B cell (primary cell): ENCODE results near the gene TUBA3C. TPM values are rescaled to one million over a fixed set of nuclear protein-coding genes. Genes with fewer than 3 reads are reported as not detected.

Source experiments
- ATAC-seq: fragments of 200-7000 bp; cut with Tn5 transposase; one replicate; pipeline ENCODE4 v1.10.0; 2021; ENCODE audit warnings: low read depth, mild to moderate bottlenecking, moderate number of reproducible peaks, moderate library complexity
- CTCF ChIA-PET: fragments of 350-600 bp; sonication (Branson Sonifier 250); formaldehyde crosslinking; loops from one replicate; lab custom pipeline; 2021; ENCODE audit warnings: antibody characterized with exemption, inconsistent platforms; lab: Charles Lee
- POLR2A ChIA-PET: fragments of 350-600 bp; sonication (Branson Sonifier 250); formaldehyde crosslinking; loops from one replicate; lab custom pipeline; 2021; ENCODE audit warnings: antibody characterized with exemption; lab: Charles Lee
- DNase-seq: peaks from one replicate; pipeline ENCODE4 v3.0.0; 2013
- H2AFZ ChIP-seq: 2 replicates; pipeline ENCODE4 v1.6.1; 2012; ENCODE audit warnings: mild to moderate bottlenecking, low read depth, low read length; ENCODE audit not compliant: insufficient read depth, poor library complexity, severe bottlenecking
- H3K27ac ChIP-seq, 2 donors: 1 replicate in 1 of 2; 2 replicates in 1 of 2; pipeline ENCODE4 v1.5.1; 2012 to 2013; ENCODE audit warnings: low read length in 2 of 2, mild to moderate bottlenecking in 2 of 2, moderate library complexity in 1 of 2
- H3K27me3 ChIP-seq, 4 experiments: fragments of 200-600 bp in 1 of 4; sonication (generic) in 1 of 4; replicated peaks in 1 of 4; 1 replicate in 2 of 4; 2 replicates in 2 of 4; pipeline versions ENCODE4 v1.6.1 to v1.7.0; 2013 to 2016; ENCODE audit warnings: low read length in 3 of 4, mild to moderate bottlenecking in 2 of 4, mixed read lengths in 1 of 4, moderate library complexity in 1 of 4; ENCODE audit not compliant: insufficient read depth in 4 of 4, control insufficient read depth in 3 of 4; ENCODE audit errors: control extremely low read depth in 1 of 4
- H3K36me3 ChIP-seq, 2 experiments: replicated peaks in 1 of 2; 1 replicate in 1 of 2; 2 replicates in 1 of 2; pipeline versions ENCODE4 v1.6.1 to v1.7.1; 2013; ENCODE audit warnings: low read length in 1 of 2; ENCODE audit not compliant: insufficient read depth in 2 of 2, control insufficient read depth in 1 of 2; ENCODE audit errors: control extremely low read depth in 1 of 2, extremely low read depth in 1 of 2
- H3K4me1 ChIP-seq, 2 donors: fragments of 200-600 bp in 1 of 2; sonication (generic) in 1 of 2; 1 replicate in 1 of 2; 2 replicates in 1 of 2; pipeline versions ENCODE4 v1.5.1 to v1.6.1; 2013 to 2017; ENCODE audit warnings: low read length in 2 of 2; ENCODE audit not compliant: control insufficient read depth in 2 of 2, insufficient read depth in 2 of 2
- H3K4me2 ChIP-seq: replicated peaks from 2 replicates; pipeline ENCODE3; 2012; ENCODE audit warnings: mild to moderate bottlenecking, low read depth, low read length; ENCODE audit not compliant: poor library complexity, severe bottlenecking
- H3K4me3 ChIP-seq, 5 experiments: fragments of 200-600 bp in 1 of 5; sonication (generic) in 1 of 5; 1 replicate in 3 of 5; 2 replicates in 2 of 5; pipeline versions ENCODE4 v1.5.1 to v1.7.0; 2011 to 2016; ENCODE audit warnings: low read length in 4 of 5, mild to moderate bottlenecking in 4 of 5, low read depth in 2 of 5, control low read depth in 1 of 5, moderate library complexity in 1 of 5; ENCODE audit not compliant: insufficient read depth in 1 of 5; ENCODE audit errors: control extremely low read depth in 1 of 5, extremely low read depth in 1 of 5
- H3K79me2 ChIP-seq: fragments of 200-600 bp; sonication (generic); one replicate; pipeline ENCODE4 v1.6.0; 2016; ENCODE audit warnings: low read length; ENCODE audit not compliant: control insufficient read depth, insufficient read depth
- H3K9ac ChIP-seq: fragments of 200-600 bp; sonication (generic); 2 replicates; pipeline ENCODE4 v1.6.1; 2017; ENCODE audit warnings: mild to moderate bottlenecking, low read length, moderate library complexity
- H3K9me3 ChIP-seq, 3 donors: one replicate each; pipeline versions ENCODE4 v1.6.1 to v1.7.1; 2013; ENCODE audit warnings: low read length in 2 of 3; ENCODE audit not compliant: control insufficient read depth in 2 of 3, insufficient read depth in 1 of 3; ENCODE audit errors: control extremely low read depth in 1 of 3
- H4K20me1 ChIP-seq: 2 replicates; pipeline ENCODE4 v1.6.0; 2012; ENCODE audit warnings: mild to moderate bottlenecking, low read length; ENCODE audit not compliant: insufficient read depth, control insufficient read depth, poor library complexity, severe bottlenecking
- H3K27ac Mint-ChIP-seq: one replicate; pipeline ENCODE4 v1.8.0; 2021; ENCODE audit warnings: mixed read lengths
- H3K27me3 Mint-ChIP-seq: one replicate; pipeline ENCODE4 v1.8.0; 2021; ENCODE audit warnings: mixed read lengths
- H3K4me1 Mint-ChIP-seq: one replicate; pipeline ENCODE4 v1.8.0; 2021; ENCODE audit warnings: mixed read lengths
- H3K4me3 Mint-ChIP-seq: one replicate; pipeline ENCODE4 v1.8.0; 2021; ENCODE audit warnings: mixed read lengths
- H3K9me3 Mint-ChIP-seq: one replicate; pipeline ENCODE4 v1.8.0; 2022; ENCODE audit warnings: mixed read lengths; ENCODE audit not compliant: insufficient read depth
- EZH2 ChIP-seq: IDR thresholded peaks from 2 replicates; pipeline ENCODE4 v1.6.1; 2012; ENCODE audit warnings: borderline replicate concordance, low read depth, mild to moderate bottlenecking, moderate library complexity, low read length; ENCODE audit not compliant: insufficient read depth, poor library complexity, severe bottlenecking
- WGBS: methylation state at CpG from one replicate; pipeline ENCODE4 v1.1.5; 2013; ENCODE audit warnings: missing lambda C conversion rate; ENCODE audit not compliant: insufficient coverage; 5-methylcytosine and 5-hydroxymethylcytosine counted together
- intact Hi-C: fragments of 100-400 bp; cut with micrococcal nuclease; formaldehyde crosslinking; loops from one replicate; pipeline ENCODE4 v1.10.0; 2022
- polyA plus RNA-seq: library from polyadenylated mRNA; depleted of rRNA; stranded (reverse); fragments of >200 nt; gene quantifications from 2 replicates; pipeline ENCODE4 v1.2.3, GENCODE V29; 2012
- total RNA-seq, 2 donors: library from RNA; stranded (reverse); fragments of 120-200 nt in 1 of 2; gene quantifications; 1 replicate in 1 of 2; 2 replicates in 1 of 2; pipeline versions ENCODE4 v1.2.3 to v1.2.4, GENCODE V29; 2013 to 2022
- TF ChIP-seq, protein P1 (sequence below): fragments of 200-600 bp; IDR thresholded peaks from one replicate; pipeline ENCODE4 v1.8.0; 2022; ENCODE audit warnings: antibody characterized with exemption, mild to moderate bottlenecking

Gene TUBA3C
- total and polyA plus RNA-seq, 2 donors (not counting 1 experiment from before 2014, with no cell fraction given) = not detected

DNA sequence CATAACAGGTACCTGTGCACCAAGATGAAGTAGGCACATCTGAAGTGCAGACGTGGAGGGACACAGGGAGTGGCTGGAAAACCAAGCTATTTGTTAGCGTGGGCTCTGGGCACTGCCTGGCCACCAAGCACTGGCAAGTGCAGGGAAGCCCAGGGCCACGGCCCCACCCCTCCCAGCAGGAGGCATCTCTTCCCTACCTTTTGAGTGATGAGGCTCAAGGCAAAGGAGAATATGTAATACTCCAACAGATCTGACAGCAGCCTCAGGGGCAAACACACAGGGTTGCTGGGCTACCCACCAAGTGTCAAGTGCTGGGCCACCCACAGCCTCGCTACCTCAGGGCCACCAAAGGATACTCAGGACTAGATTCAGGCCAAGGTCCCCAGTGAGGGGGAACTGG is 11.6 kb downstream of the TUBA3C start:
- Histone ChIP-seq H3K27me3 (no peaks in the 10 kb centered on the region), H3K9ac (no peak overlapping the region), H4K20me1 (no peaks in the 10 kb centered on the region), H3K9me3 (peaks cover 0 to 35% (median 0%) of the 10 kb centered on the region in 3 donors), H3K27ac (no peak overlapping the region), H3K4me2 (no peak overlapping the region), H3K36me3 (no peaks in the 10 kb centered on the region), H3K79me2 (no peaks in the 10 kb centered on the region), H3K4me3 (no peak overlapping the region), H2AFZ (no peak overlapping the region), H3K4me1 (no peaks in the 10 kb centered on the region)
- Mint-ChIP-seq H3K9me3 (peaks cover 3% of the 10 kb centered on the region), H3K27ac (no peak overlapping the region), H3K4me1 (no peaks in the 10 kb centered on the region), H3K4me3 (no peak overlapping the region), H3K27me3 (no peaks in the 10 kb centered on the region)
- intact Hi-C loops = no loop called here
- ChIA-PET CTCF (no interaction called here), POLR2A (no interaction called here)
- no peak for ATAC-seq
- TF ChIP-seq EZH2 = no peak
- TF ChIP-seq, protein P1, sequence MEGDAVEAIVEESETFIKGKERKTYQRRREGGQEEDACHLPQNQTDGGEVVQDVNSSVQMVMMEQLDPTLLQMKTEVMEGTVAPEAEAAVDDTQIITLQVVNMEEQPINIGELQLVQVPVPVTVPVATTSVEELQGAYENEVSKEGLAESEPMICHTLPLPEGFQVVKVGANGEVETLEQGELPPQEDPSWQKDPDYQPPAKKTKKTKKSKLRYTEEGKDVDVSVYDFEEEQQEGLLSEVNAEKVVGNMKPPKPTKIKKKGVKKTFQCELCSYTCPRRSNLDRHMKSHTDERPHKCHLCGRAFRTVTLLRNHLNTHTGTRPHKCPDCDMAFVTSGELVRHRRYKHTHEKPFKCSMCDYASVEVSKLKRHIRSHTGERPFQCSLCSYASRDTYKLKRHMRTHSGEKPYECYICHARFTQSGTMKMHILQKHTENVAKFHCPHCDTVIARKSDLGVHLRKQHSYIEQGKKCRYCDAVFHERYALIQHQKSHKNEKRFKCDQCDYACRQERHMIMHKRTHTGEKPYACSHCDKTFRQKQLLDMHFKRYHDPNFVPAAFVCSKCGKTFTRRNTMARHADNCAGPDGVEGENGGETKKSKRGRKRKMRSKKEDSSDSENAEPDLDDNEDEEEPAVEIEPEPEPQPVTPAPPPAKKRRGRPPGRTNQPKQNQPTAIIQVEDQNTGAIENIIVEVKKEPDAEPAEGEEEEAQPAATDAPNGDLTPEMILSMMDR = no peak
- WGBS = 75% methylated on average over 4 of the region's 4 CpGs
- no peak for DNase-seq

DNA sequence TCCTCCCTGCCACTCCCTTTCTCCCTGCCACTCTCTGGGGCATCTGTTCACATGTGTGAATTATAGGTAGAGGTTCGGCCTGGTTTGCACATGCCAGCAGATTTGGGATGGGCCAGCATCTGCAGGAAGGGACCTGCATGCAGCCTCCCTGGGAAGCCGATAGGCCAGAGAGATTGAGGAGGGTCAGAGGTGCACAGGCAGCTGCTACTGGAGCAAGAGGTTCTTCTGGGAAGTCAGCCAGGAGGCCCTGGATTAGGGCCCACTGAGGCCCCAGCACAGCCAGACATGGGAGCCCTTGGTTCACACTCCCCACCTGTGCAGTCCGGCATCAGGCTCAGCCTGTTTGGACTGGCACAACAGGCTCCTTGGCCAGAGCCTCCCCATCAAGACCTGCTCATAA is 12.1 kb downstream of the TUBA3C start:
- Histone ChIP-seq H2AFZ (no peak overlapping the region), H3K9ac (no peak overlapping the region), H3K4me1 (no peaks in the 10 kb centered on the region), H4K20me1 (no peaks in the 10 kb centered on the region), H3K27me3 (no peaks in the 10 kb centered on the region), H3K9me3 (peaks cover 0 to 37% (median 0%) of the 10 kb centered on the region in 3 donors), H3K27ac (no peak overlapping the region), H3K36me3 (no peaks in the 10 kb centered on the region), H3K4me3 (no peak overlapping the region), H3K79me2 (no peaks in the 10 kb centered on the region), H3K4me2 (no peak overlapping the region)
- DNase-seq (no peak), ATAC-seq (no peak)
- intact Hi-C loops = no loop called here
- CTCF ChIA-PET = no interaction called here
- TF ChIP-seq EZH2 = no peak
- TF ChIP-seq, protein P1 = no peak
- Mint-ChIP-seq H3K27ac (no peak overlapping the region), H3K4me3 (no peak overlapping the region), H3K9me3 (peaks cover 3% of the 10 kb centered on the region), H3K27me3 (no peaks in the 10 kb centered on the region), H3K4me1 (no peaks in the 10 kb centered on the region)
- POLR2A ChIA-PET = no interaction called here
- WGBS = 89% methylated on average over 3 of the region's 3 CpGs
